Vagina (tissue), 2 donors: ENCODE results near the gene PBXIP1.

ENCODE experiments used
- POLR2A ChIP-seq, 2 donors: fragments of 450-650 bp; IDR thresholded peaks; one replicate each; pipeline ENCODE4 v1.6.1; 2017; ENCODE audit warnings: antibody characterized with exemption in 2 of 2, mild to moderate bottlenecking in 2 of 2, moderate library complexity in 2 of 2
- POLR2AphosphoS5 ChIP-seq, 2 donors: sonication (generic); formaldehyde crosslinking; IDR thresholded peaks; one replicate each; pipeline ENCODE4 v1.9.0; 2017; ENCODE audit warnings: antibody characterized with exemption in 2 of 2, mild to moderate bottlenecking in 2 of 2, low read depth in 1 of 2; ENCODE audit not compliant: insufficient read depth in 1 of 2
- TF ChIP-seq, protein P1 (sequence below), 3 experiments: fragments of 450-650 bp in 2 of 3; fragments of 200-600 bp in 1 of 3; sonication (generic) in 1 of 3; IDR thresholded peaks; one replicate each; pipeline ENCODE4 v1.5.1; 2017 to 2019; ENCODE audit warnings: antibody characterized with exemption in 3 of 3, mild to moderate bottlenecking in 2 of 3, moderate library complexity in 2 of 3

DNA sequence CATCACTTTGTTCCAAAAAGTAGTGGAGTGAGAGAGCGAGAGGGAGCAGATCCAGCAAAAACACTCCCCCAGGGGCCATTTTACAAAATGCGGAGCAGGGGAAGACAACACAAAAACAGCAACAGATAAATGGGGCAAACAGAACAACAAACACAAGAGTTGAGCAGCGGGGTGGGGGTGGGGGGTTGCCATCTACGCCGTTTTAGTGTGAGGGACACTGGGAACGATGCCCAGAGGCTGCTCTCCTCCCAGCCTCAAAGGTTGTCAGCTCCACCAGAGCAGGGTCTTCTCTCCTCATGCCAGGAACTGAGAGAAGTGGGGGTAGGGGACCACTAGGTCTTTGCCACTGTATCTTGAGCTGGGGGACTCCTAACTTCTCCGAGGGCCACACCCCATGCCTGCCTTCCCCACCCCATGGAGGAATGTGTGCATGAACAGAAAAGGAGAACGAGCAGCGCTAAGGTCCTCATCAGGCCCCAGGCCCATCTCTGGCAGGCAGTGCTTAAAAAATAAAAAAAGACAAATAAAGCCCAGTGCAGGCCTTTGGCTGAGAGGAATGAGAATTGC lies 1.3 kb upstream of the PBXIP1 start:
- TF ChIP-seq, protein P1, sequence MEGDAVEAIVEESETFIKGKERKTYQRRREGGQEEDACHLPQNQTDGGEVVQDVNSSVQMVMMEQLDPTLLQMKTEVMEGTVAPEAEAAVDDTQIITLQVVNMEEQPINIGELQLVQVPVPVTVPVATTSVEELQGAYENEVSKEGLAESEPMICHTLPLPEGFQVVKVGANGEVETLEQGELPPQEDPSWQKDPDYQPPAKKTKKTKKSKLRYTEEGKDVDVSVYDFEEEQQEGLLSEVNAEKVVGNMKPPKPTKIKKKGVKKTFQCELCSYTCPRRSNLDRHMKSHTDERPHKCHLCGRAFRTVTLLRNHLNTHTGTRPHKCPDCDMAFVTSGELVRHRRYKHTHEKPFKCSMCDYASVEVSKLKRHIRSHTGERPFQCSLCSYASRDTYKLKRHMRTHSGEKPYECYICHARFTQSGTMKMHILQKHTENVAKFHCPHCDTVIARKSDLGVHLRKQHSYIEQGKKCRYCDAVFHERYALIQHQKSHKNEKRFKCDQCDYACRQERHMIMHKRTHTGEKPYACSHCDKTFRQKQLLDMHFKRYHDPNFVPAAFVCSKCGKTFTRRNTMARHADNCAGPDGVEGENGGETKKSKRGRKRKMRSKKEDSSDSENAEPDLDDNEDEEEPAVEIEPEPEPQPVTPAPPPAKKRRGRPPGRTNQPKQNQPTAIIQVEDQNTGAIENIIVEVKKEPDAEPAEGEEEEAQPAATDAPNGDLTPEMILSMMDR (IDR thresholded peaks at IDR 0.05) = no peak
- TF ChIP-seq POLR2AphosphoS5 (IDR thresholded peaks at IDR 0.05; ENCODE audit: insufficient read depth in 1 of 2, low read depth in 1 of 2) = no peak
- TF ChIP-seq POLR2A (IDR thresholded peaks at IDR 0.05) = no peak
